Gastrocnemius medialis (tissue), 4 donors: Measurements from ENCODE around the gene NMRK1. TPM values are rescaled to one million over a fixed set of nuclear protein-coding genes. Genes with fewer than 3 reads are reported as not detected.

Source experiments
- ATAC-seq, 2 donors: fragments of 150-250 bp; one replicate each; pipeline ENCODE4 v1.9.1; 2016
- DNase-seq, 2 donors: peaks; one replicate each; pipeline ENCODE4 v3.0.0-alpha.2; 2019
- H3K27ac ChIP-seq, 4 donors: fragments of 200-600 bp; sonication (generic); 1 replicate in 1 of 4; 2 replicates in 3 of 4; pipeline ENCODE4 v1.5.1; 2016 to 2018; ENCODE audit warnings: mild to moderate bottlenecking in 2 of 4, moderate library complexity in 1 of 4
- H3K27me3 ChIP-seq, 3 donors: fragments of 200-600 bp; sonication (generic) in 2 of 3; 1 replicate in 1 of 3; 2 replicates in 2 of 3; pipeline versions ENCODE4 v1.5.1 to v1.6.0; 2016 to 2019; ENCODE audit warnings: mild to moderate bottlenecking in 1 of 3, moderate library complexity in 1 of 3
- H3K36me3 ChIP-seq, 2 donors: fragments of 200-600 bp; sonication (generic) in 1 of 2; one replicate each; pipeline ENCODE4 v1.5.1; 2017 to 2018
- H3K4me1 ChIP-seq, 2 donors: fragments of 200-600 bp; sonication (generic) in 1 of 2; one replicate each; pipeline ENCODE4 v1.5.1; 2016 to 2017; ENCODE audit warnings: mild to moderate bottlenecking in 2 of 2
- H3K4me3 ChIP-seq, 4 donors: fragments of 200-600 bp; sonication (generic) in 3 of 4; 1 replicate in 1 of 4; 2 replicates in 3 of 4; pipeline ENCODE4 v1.5.1; 2016 to 2019; ENCODE audit warnings: mild to moderate bottlenecking in 2 of 4
- H3K9me3 ChIP-seq, 3 donors: fragments of 200-600 bp; sonication (generic) in 2 of 3; 1 replicate in 1 of 3; 2 replicates in 2 of 3; pipeline ENCODE4 v1.5.1; 2016 to 2019
- POLR2A ChIP-seq, 2 donors: fragments of 450-650 bp; IDR thresholded peaks; one replicate each; pipeline ENCODE4 v1.6.1; 2017; ENCODE audit warnings: antibody characterized with exemption in 2 of 2, mild to moderate bottlenecking in 2 of 2, moderate library complexity in 2 of 2
- in situ Hi-C, 4 donors: fragments of 200-750 bp; cut with MboI; loops; one replicate each; pipeline versions ENCODE4 v1.15.0 to v1.8.0; 2017; ENCODE audit warnings: low sequenced_read_pairs in 4 of 4
- intact Hi-C: fragments of 100-400 bp; cut with DNase I; formaldehyde crosslinking; loops from one replicate; pipeline ENCODE4 v1.15.1; 2023; ENCODE audit warnings: low total_unique reads
- total RNA-seq, 4 donors: library from RNA; depleted of rRNA; stranded (reverse); fragments of >200 nt; gene quantifications; one replicate each; pipeline versions ENCODE4 v1.1.0 to v1.2.3, GENCODE V29; 2016
- TF ChIP-seq, protein P1 (sequence below), 5 experiments: fragments of 450-650 bp in 3 of 5; fragments of 200-600 bp in 2 of 5; sonication (generic) in 2 of 5; IDR thresholded peaks in 4 of 5; conservative IDR thresholded peaks in 1 of 5; 1 replicate in 4 of 5; 2 replicates in 1 of 5; pipeline ENCODE4 v1.5.1; 2016 to 2019; ENCODE audit warnings: antibody characterized with exemption in 5 of 5, mild to moderate bottlenecking in 3 of 5, moderate library complexity in 3 of 5

Gene NMRK1
- total RNA-seq, 4 donors from 2014 or later = 10.5 to 20.6 (median 18.6) TPM

DNA sequence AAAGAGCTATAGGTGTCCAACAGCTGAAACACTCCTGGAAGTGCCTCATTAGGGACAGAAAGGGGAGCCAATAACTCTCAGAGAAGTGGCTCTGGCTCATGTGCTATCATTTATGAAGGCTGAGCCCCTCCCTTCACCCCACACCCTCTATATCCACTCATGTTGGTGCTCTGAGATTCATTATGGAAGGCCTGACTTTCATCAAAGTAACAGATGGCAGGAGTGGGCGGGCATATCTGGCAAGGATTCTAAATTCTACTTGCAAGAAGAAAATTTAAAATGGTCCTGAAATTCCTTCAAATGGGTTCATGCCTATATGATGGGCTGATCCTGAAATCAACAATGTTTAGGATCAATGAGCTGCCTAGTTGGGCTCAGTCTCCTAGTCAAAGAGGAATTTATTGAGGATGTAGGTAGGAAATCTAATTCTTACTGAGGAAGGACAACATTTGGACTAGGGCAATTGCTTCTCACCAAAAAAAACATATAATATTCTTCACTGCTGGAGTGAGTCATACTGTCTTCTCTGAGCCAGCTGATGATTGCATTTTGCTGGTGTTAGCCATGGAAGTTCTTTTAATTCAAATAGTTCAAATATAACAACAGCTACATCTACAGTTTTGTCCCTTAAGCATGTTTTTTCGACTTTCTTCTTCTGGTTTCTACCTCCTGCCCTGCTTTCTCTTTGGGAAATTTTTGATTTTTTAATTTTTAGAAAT, 23.5 kb downstream of the NMRK1 start:
- Histone ChIP-seq H3K9me3 (no peaks in the 10 kb centered on the region), H3K4me3 (no peak overlapping the region), H3K4me1 (peaks cover 0 to 6% of the 10 kb centered on the region in 2 donors), H3K27ac (no peak overlapping the region), H3K27me3 (no peaks in the 10 kb centered on the region), H3K36me3 (peaks cover 0 to 15% of the 10 kb centered on the region in 2 donors)
- in situ Hi-C loops = no loop called here
- intact Hi-C loops = no loop called here
- no peak for ATAC-seq
- DNase-seq = no peak
- no peak for TF ChIP-seq POLR2A (IDR thresholded peaks at IDR 0.05)
- TF ChIP-seq, protein P1, sequence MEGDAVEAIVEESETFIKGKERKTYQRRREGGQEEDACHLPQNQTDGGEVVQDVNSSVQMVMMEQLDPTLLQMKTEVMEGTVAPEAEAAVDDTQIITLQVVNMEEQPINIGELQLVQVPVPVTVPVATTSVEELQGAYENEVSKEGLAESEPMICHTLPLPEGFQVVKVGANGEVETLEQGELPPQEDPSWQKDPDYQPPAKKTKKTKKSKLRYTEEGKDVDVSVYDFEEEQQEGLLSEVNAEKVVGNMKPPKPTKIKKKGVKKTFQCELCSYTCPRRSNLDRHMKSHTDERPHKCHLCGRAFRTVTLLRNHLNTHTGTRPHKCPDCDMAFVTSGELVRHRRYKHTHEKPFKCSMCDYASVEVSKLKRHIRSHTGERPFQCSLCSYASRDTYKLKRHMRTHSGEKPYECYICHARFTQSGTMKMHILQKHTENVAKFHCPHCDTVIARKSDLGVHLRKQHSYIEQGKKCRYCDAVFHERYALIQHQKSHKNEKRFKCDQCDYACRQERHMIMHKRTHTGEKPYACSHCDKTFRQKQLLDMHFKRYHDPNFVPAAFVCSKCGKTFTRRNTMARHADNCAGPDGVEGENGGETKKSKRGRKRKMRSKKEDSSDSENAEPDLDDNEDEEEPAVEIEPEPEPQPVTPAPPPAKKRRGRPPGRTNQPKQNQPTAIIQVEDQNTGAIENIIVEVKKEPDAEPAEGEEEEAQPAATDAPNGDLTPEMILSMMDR (IDR thresholded peaks at IDR 0.05 in 4 of 5, conservative IDR thresholded peaks at IDR 0.05 in 1 of 5) = no peak

DNA sequence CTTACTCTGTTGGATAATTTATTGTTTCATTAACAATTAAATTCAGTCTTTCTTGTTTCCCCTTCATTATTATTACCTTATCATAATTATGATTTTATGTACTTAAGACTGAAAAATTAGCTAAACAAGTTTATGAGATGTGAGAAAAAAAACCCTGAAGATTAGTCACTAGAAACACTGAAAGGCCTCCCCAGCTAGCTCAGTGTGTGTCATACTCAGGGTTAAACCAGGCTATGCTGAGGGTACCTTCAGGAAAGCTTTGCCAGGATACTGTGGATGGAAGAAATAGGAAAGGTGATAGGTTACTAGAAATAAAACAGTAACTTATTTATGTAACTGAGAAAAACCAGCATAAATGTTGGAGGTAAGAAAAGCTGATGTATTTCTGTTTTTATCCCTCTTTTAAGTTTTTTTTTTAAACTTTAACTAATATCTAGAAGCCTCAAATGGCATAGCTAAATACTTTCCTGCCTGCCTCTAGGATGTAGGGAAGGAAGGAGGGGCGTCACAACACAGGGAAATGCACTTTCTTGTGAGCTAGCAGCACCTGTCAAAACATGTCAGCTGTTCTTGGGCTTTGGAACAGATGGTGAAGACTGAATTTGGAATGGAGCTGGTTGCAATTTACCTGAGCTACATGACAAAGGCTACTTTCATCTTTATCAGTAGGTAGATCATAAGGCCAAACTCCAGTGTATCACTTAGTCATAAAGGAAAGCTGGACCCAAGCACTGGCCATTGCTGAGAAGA, 24.2 kb downstream of the NMRK1 start:
- in situ Hi-C loops (no loop called here), intact Hi-C loops (no loop called here)
- H3K36me3 ChIP-seq = peaks cover 0 to 12% of the 10 kb centered on the region in 2 donors
- peaks cover 0 to 6% of the 10 kb centered on the region in 2 donors for H3K4me1 ChIP-seq
- DNase-seq (no peak), ATAC-seq (no peak)
- no peak overlapping the region for H3K4me3 ChIP-seq
- H3K27me3 ChIP-seq = no peaks in the 10 kb centered on the region
- no peak overlapping the region for H3K27ac ChIP-seq
- no peaks in the 10 kb centered on the region for H3K9me3 ChIP-seq
- TF ChIP-seq, protein P1 (IDR thresholded peaks at IDR 0.05 in 4 of 5, conservative IDR thresholded peaks at IDR 0.05 in 1 of 5) = no peak

DNA sequence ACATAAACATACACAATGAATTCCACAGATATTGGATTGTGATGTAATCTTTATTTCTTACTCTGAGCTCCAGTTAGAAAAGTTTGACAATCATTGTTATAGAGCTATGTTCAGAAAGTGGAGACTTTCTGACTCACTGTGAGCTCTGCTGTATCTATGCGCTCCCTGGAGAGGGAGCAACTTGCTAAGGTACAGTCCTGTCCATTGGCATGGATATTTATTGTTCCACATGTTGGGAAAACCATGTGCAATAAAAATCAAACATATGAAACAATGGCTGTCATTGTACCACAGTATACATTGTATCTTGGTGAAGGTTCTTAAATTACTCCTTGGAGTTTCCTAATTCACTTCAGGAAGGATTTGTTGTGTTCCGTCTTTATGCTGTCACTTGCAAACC, 26.8 kb downstream of the NMRK1 start:
- Histone ChIP-seq H3K4me1 (peaks cover 0 to 6% of the 10 kb centered on the region in 2 donors), H3K27me3 (no peaks in the 10 kb centered on the region), H3K9me3 (no peaks in the 10 kb centered on the region), H3K36me3 (peaks cover 0 to 12% of the 10 kb centered on the region in 2 donors), H3K27ac (no peak overlapping the region), H3K4me3 (no peak overlapping the region)
- TF ChIP-seq, protein P1 (IDR thresholded peaks at IDR 0.05 in 4 of 5, conservative IDR thresholded peaks at IDR 0.05 in 1 of 5) = no peak
- no peak for TF ChIP-seq POLR2A (IDR thresholded peaks at IDR 0.05)
- intact Hi-C loops (no loop called here), in situ Hi-C loops (no loop called here)
- ATAC-seq (no peak), DNase-seq (no peak)

DNA sequence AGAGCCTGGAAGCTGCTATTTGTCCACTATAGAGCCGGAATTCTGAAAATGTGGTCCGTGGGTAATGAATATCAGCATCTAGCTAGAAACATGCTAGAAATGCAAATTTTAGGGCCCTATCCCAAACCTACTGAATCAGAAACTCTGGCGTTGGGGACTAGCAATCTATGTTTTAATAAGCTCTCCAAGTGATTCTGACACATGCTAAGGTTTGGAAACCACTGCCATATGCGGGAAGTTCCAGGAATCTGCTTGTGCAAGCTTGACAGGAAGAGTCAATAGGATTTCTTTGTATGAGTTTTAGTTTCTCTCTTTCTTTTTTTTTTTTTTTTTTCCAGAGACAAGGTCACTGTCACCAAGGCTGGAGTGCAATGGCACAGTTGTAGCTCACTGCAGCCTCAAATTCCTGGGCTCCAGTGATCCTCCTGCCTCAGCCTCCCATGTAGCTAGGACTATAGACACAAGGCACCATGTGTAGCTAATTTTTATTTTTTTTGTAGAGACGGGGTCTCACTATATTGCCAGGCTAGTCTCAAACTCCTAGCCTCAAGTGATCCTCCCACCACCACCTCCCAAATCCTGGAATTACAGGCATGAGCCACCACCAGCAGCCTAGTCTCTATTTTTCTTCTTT, 33.5 kb downstream of the NMRK1 start:
- Histone ChIP-seq H3K4me1 (no peaks in the 10 kb centered on the region), H3K27ac (no peak overlapping the region), H3K27me3 (peaks cover 0 to 3% (median 0%) of the 10 kb centered on the region in 3 donors), H3K4me3 (no peak overlapping the region), H3K9me3 (no peaks in the 10 kb centered on the region), H3K36me3 (no peaks in the 10 kb centered on the region)
- no peak for ATAC-seq
- DNase-seq = no peak
- intact Hi-C loops (no loop called here), in situ Hi-C loops (no loop called here)
- TF ChIP-seq, protein P1 (IDR thresholded peaks at IDR 0.05 in 4 of 5, conservative IDR thresholded peaks at IDR 0.05 in 1 of 5) = no peak
- TF ChIP-seq POLR2A (IDR thresholded peaks at IDR 0.05) = no peak
